ENCODE results near the gene GSG1.
"Not testable (repeated sequence)": the region's sequence is repeated elsewhere in the genome, so short reads cannot be mapped to it uniquely, and the experiment has no call there.

- TF ChIP-seq CTCF, POLR2AphosphoS5, POLR2A (IDR thresholded peaks at IDR 0.05): not testable (repeated sequence)
These were observed 19.8 kb downstream of the GSG1 start for GRCh38 chr12:13083638-13084037.
